ENCODE results near the gene PLEK. TPM values are rescaled to one million over a fixed set of nuclear protein-coding genes. Genes with fewer than 3 reads are reported as not detected.

Gene PLEK
- total and polyA plus RNA-seq, 9 of the 15 experiments (the other 6 are each of a cell fraction or from before 2014, with no cell fraction given) = 0.14 to 1.2 (median 0.36) TPM

DNA sequence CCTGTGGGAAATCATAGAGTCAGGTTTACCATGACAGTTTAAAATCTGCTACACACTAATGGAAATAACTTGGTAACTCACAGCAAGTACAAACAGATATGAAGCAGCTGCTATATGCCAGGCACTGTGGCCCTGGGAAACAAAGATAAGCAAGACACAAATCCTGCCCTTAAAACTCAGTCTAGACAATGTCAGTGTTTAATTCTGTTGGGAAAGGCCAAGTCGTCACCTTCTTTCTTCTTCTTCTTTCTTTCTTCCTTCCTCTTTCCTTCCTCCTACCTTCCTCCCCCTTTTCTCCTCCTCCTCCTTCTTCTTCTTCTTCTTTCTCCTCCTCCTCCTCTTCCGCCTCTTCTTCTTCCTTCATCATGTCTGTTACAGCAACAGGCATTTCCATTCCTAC, 26.8 kb downstream of the PLEK start (continued):
- TF ChIP-seq CBFA2T3 (IDR thresholded peaks at IDR 0.05) (peak; percentile 91), RBBP5 (IDR thresholded peaks at IDR 0.05; ENCODE audit: borderline replicate concordance, insufficient read depth, low read length, poor library complexity, severe bottlenecking) (no peak), ZNF583 (CRISPR knock-in tag; IDR thresholded peaks at IDR 0.05) (no peak), KLF1 (tag; IDR thresholded peaks at IDR 0.05) (no peak), NUFIP1 (IDR thresholded peaks at IDR 0.05; ENCODE audit: partially characterized antibody) (no peak), TEAD1 (CRISPR knock-in tag; IDR thresholded peaks at IDR 0.05) (no peak), RFX7 (CRISPR knock-in tag; IDR thresholded peaks at IDR 0.05) (no peak), FOS (IDR thresholded peaks at IDR 0.05; ENCODE audit: extremely low read depth, insufficient read length) (no peak), BACH1 (tag; IDR thresholded peaks at IDR 0.05) (no peak), GTF2A2 (tag; IDR thresholded peaks at IDR 0.05) (no peak), L3MBTL2 (IDR thresholded peaks at IDR 0.05) (no peak), TEAD2 (tag; IDR thresholded peaks at IDR 0.05) (no peak), CREB1 (IDR thresholded peaks at IDR 0.05) (no peak), CREB1 (CRISPR knock-in tag; IDR thresholded peaks at IDR 0.05) (no peak), MCM5 (IDR thresholded peaks at IDR 0.05; ENCODE audit: low read depth) (no peak), MCM2 (IDR thresholded peaks at IDR 0.05; ENCODE audit: low read depth) (no peak), MCM7 (IDR thresholded peaks at IDR 0.05) (no peak), MAFF (IDR thresholded peaks at IDR 0.05; ENCODE audit: low read length) (no peak), JUND (IDR thresholded peaks at IDR 0.05; ENCODE audit: borderline replicate concordance, low read depth, low read length) (no peak), JUND (tag; IDR thresholded peaks at IDR 0.05; ENCODE audit: borderline replicate concordance, low read depth, low read length) (peak; percentile 22; the same call in 1 of the 3 replicates), NFRKB (IDR thresholded peaks at IDR 0.05; ENCODE audit: low read depth) (no peak), MIER1 (IDR thresholded peaks at IDR 0.05; ENCODE audit: low read depth) (no peak), FOXA1 (IDR thresholded peaks at IDR 0.05; ENCODE audit: borderline replicate concordance) (no peak), CREBBP (IDR thresholded peaks at IDR 0.05; ENCODE audit: low read depth, low read length) (no peak)
- TF ChIP-seq, protein P1, sequence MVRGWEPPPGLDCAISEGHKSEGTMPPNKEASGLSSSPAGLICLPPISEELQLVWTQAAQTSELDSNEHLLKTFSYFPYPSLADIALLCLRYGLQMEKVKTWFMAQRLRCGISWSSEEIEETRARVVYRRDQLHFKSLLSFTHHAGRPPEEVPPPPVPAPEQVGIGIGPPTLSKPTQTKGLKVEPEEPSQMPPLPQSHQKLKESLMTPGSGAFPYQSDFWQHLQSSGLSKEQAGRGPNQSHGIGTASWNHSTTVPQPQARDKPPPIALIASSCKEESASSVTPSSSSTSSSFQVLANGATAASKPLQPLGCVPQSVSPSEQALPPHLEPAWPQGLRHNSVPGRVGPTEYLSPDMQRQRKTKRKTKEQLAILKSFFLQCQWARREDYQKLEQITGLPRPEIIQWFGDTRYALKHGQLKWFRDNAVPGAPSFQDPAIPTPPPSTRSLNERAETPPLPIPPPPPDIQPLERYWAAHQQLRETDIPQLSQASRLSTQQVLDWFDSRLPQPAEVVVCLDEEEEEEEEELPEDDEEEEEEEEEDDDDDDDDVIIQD (CRISPR knock-in tag; IDR thresholded peaks at IDR 0.05) = no peak
- TF ChIP-seq, protein P2, sequence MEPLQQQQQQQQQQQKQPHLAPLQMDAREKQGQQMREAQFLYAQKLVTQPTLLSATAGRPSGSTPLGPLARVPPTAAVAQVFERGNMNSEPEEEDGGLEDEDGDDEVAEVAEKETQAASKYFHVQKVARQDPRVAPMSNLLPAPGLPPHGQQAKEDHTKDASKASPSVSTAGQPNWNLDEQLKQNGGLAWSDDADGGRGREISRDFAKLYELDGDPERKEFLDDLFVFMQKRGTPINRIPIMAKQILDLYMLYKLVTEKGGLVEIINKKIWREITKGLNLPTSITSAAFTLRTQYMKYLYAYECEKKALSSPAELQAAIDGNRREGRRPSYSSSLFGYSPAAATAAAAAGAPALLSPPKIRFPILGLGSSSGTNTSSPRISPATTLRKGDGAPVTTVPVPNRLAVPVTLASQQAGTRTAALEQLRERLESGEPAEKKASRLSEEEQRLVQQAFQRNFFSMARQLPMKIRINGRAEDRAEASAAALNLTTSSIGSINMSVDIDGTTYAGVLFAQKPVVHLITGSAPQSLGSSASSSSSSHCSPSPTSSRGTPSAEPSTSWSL (CRISPR knock-in tag; IDR thresholded peaks at IDR 0.05; ENCODE audit: borderline replicate concordance) = no peak
- TF ChIP-seq, protein P3, sequence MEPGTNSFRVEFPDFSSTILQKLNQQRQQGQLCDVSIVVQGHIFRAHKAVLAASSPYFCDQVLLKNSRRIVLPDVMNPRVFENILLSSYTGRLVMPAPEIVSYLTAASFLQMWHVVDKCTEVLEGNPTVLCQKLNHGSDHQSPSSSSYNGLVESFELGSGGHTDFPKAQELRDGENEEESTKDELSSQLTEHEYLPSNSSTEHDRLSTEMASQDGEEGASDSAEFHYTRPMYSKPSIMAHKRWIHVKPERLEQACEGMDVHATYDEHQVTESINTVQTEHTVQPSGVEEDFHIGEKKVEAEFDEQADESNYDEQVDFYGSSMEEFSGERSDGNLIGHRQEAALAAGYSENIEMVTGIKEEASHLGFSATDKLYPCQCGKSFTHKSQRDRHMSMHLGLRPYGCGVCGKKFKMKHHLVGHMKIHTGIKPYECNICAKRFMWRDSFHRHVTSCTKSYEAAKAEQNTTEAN (CRISPR knock-in tag; IDR thresholded peaks at IDR 0.05) = no peak
- TF ChIP-seq, protein P4, sequence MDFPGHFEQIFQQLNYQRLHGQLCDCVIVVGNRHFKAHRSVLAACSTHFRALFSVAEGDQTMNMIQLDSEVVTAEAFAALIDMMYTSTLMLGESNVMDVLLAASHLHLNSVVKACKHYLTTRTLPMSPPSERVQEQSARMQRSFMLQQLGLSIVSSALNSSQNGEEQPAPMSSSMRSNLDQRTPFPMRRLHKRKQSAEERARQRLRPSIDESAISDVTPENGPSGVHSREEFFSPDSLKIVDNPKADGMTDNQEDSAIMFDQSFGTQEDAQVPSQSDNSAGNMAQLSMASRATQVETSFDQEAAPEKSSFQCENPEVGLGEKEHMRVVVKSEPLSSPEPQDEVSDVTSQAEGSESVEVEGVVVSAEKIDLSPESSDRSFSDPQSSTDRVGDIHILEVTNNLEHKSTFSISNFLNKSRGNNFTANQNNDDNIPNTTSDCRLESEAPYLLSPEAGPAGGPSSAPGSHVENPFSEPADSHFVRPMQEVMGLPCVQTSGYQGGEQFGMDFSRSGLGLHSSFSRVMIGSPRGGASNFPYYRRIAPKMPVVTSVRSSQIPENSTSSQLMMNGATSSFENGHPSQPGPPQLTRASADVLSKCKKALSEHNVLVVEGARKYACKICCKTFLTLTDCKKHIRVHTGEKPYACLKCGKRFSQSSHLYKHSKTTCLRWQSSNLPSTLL (IDR thresholded peaks at IDR 0.05) = no peak
